ENCODE measurements around the gene GATAD2A. TPM values are rescaled to one million over a fixed set of nuclear protein-coding genes. Genes with fewer than 3 reads are reported as not detected.

Gene GATAD2A
- total and polyA plus RNA-seq, 2 of the 8 experiments (the other 6 are each of a cell fraction or from before 2014, with no cell fraction given) = 38.4 to 205 TPM

DNA sequence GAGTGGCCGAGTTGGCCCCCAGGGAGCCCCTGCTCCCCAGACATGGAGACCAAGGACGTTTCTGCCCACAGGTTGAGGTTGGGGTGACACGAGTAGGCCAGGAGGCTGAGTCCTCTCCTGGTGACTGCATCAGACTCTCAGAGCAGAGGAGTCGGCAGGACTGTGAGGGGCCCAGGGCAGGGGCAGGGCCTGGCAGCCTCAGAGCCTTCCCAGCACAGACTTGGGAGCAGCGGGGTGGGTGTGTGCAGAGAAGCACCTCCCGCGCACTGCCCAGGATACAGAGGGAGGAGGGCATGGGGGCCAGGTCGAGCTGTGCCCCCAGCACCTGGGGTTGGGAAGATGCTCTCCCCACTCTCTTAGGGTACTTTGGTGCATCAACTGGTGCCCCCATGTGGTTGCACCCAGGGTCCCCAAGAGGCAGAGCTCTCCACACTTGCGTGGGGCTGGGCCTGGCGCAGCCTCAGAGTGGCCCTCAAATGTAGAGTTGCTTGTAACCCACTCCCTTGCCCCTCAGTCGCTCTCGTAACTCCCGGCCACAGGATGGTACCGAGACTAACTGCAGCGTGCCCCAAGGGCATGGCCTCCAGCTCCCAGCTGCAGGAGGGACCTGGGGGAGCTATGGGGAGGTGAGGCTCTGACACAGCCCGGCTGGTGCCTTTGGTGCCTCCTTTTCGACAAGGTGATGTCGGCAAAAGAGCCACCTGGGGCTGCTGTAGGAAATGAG, 94.0 kb downstream of the GATAD2A start:
- H4K8ac ChIP-seq (ENCODE audit: extremely low read depth, insufficient read depth, low read length) = no peak overlapping the region
- FAIRE-seq (no peak), DNase-seq (ENCODE audit: low read depth in 1 of 2, low spot score in 2 of 2) (no peak)
- H4K5ac ChIP-seq (ENCODE audit: insufficient read length, low read depth, low read length) = no peak overlapping the region
- H2BK5ac ChIP-seq (ENCODE audit: low read depth, low read length) = no peak overlapping the region
- no peak overlapping the region for H3K4ac ChIP-seq (replicated peaks; ENCODE audit: insufficient read length, low read depth, low read length)
- H3K79me1 ChIP-seq (ENCODE audit: low read depth, low read length) = peaks cover 4% of the 10 kb centered on the region
- no peak overlapping the region for H4K91ac ChIP-seq (replicated peaks; ENCODE audit: insufficient read length, low read length)
- H3K14ac ChIP-seq (ENCODE audit: insufficient read length) = no peak overlapping the region
- H4K20me1 ChIP-seq (replicated peaks in 1 of 2; ENCODE audit: control insufficient read depth in 1 of 2, insufficient read depth in 2 of 2, low read length in 2 of 2) = peaks cover 5 to 22% of the 10 kb centered on the region in 2 experiments
- peaks cover 29 to 65% (median 55%) of the 10 kb centered on the region in 4 experiments for H3K36me3 ChIP-seq (ENCODE audit: control insufficient read depth in 2 of 4, insufficient read depth in 4 of 4, low read length in 3 of 4)
- H3K27ac ChIP-seq (ENCODE audit: low read depth, low read length) = no peak overlapping the region
- 92% methylated on average over 18 of the region's 18 CpGs; no CpG with 5 or more reads in 1 of the 2 experiments for WGBS, 2 experiments (ENCODE audit: extremely low coverage in 1 of 2, insufficient coverage in 1 of 2, insufficient read length in 1 of 2, insufficient replicate concordance in 2 of 2, low coverage in 1 of 2, low lambda C conversion rate in 2 of 2, missing lambda C conversion rate in 1 of 2)
- TF ChIP-seq HDAC2 (IDR thresholded peaks at IDR 0.05; ENCODE audit: borderline replicate concordance in 1 of 2, low read depth in 2 of 2, low read length in 2 of 2) = no peak
- H3K18ac ChIP-seq (ENCODE audit: extremely low read depth, low read length) = no peak overlapping the region
- ChIA-PET POLR2A (ENCODE audit: partially characterized antibody) (interaction anchor here (1.0 to 1.3 kb wide), 2 partner anchors 11 to 15 kb away, joined by 3 to 5 read pairs; no protein-coding TSS in a partner anchor), CTCF (ENCODE audit: partially characterized antibody) (interaction anchor here (1.0 kb wide), 2 partner anchors 9 to 132 kb away, joined by 3 to 4 read pairs; no protein-coding TSS in a partner anchor)
- H3K23ac ChIP-seq (ENCODE audit: insufficient read length) = no peak overlapping the region
- no peak overlapping the region for H2BK20ac ChIP-seq (ENCODE audit: low read length)
- H2BK12ac ChIP-seq (ENCODE audit: low read depth, low read length) = no peak overlapping the region
- no peak overlapping the region for H2AK5ac ChIP-seq (ENCODE audit: low read depth, low read length)
- no peak overlapping the region for H3K9ac ChIP-seq (replicated peaks in 1 of 4; ENCODE audit: extremely low read depth in 1 of 4, low read depth in 3 of 4, low read length in 3 of 4)
- no peak overlapping the region for H3K4me2 ChIP-seq (ENCODE audit: insufficient read depth in 1 of 2, low read depth in 2 of 2, low read length in 2 of 2)
- no peak overlapping the region for H3K4me3 ChIP-seq (ENCODE audit: extremely low read depth in 1 of 4, insufficient read depth in 2 of 4, low read depth in 3 of 4, low read length in 4 of 4)
- no peaks in the 10 kb centered on the region for H3K4me1 ChIP-seq (replicated peaks in 1 of 4; ENCODE audit: control insufficient read depth in 3 of 4, insufficient read depth in 4 of 4, low read length in 3 of 4)
- no peak overlapping the region for H2BK15ac ChIP-seq (ENCODE audit: low read length)
- H3K27me3 ChIP-seq (replicated peaks in 1 of 4; ENCODE audit: control insufficient read depth in 3 of 4, extremely low read depth in 1 of 4, insufficient read depth in 3 of 4, low read length in 3 of 4) = no peaks in the 10 kb centered on the region
- H3K23me2 ChIP-seq (ENCODE audit: low read depth, low read length) = peaks cover 2% of the 10 kb centered on the region; the same call in 1 of the 2 replicates
- H3K56ac ChIP-seq (replicated peaks; ENCODE audit: insufficient read length, low read depth, low read length) = no peak overlapping the region
- H2BK120ac ChIP-seq (replicated peaks; ENCODE audit: low read depth, low read length) = no peak overlapping the region
- no peak overlapping the region for H2AFZ ChIP-seq (ENCODE audit: low read length)
- H3K9me3 ChIP-seq (ENCODE audit: insufficient read depth in 2 of 2, low read depth in 1 of 2, low read length in 1 of 2) = no peaks in the 10 kb centered on the region
- H3K79me2 ChIP-seq (ENCODE audit: control insufficient read depth in 1 of 2, insufficient read depth in 2 of 2, low read length in 2 of 2) = peaks cover 0 to 7% of the 10 kb centered on the region in 2 experiments; a peak in 1 of 4 replicates

Measured in H1 (cell line).